Measurements from ENCODE around the gene SORBS1. TPM values are rescaled to one million over a fixed set of nuclear protein-coding genes. Genes with fewer than 3 reads are reported as not detected.

The SORBS1 gene
- total and polyA plus RNA-seq, 2 experiments from 2014 or later = 0.65 to 1.2 TPM

- Histone ChIP-seq H3K27ac (no peak overlapping the region), H3F3A (ENCODE audit: insufficient read depth) (peaks cover 36% of the 10 kb centered on the region), H3K9me3 (ENCODE audit: low read depth) (no peaks in the 10 kb centered on the region), H3K36me3 (ENCODE audit: low read depth) (no peaks in the 10 kb centered on the region), H3K4me3 (no peak overlapping the region), H4K20me1 (ENCODE audit: insufficient read depth) (no peaks in the 10 kb centered on the region), H3K4me2 (ENCODE audit: unreplicated experiment) (no peak overlapping the region), H3K4me1 (ENCODE audit: insufficient read depth) (peaks cover 21% of the 10 kb centered on the region), H3K79me2 (ENCODE audit: insufficient read depth) (no peaks in the 10 kb centered on the region), H3K27me3 (replicated peaks; ENCODE audit: insufficient read depth) (no peaks in the 10 kb centered on the region), H2AFZ (no peak overlapping the region), H3K9me2 (ENCODE audit: insufficient read depth) (no peaks in the 10 kb centered on the region), H3K9ac (no peak overlapping the region)
- DNase-seq = no peak
- WGBS, 2 experiments (ENCODE audit: low coverage in 1 of 2, low lambda C conversion rate in 2 of 2, missing lambda C conversion rate in 2 of 2) = 81 to 84% methylated on average over 2 of the region's 2 CpGs
- TF ChIP-seq EZH2phosphoT487 (IDR thresholded peaks at IDR 0.05; ENCODE audit: insufficient read depth, low read depth) = no peak
- TF ChIP-seq EZH2 (IDR thresholded peaks at IDR 0.05; ENCODE audit: insufficient read depth, poor library complexity, severe bottlenecking) = no peak
- in situ Hi-C loops (cut with MboI) = no loop called here
Observed at GRCh38 chr10:95304976-95305375, 256.2 kb downstream of the SORBS1 start.

DNA sequence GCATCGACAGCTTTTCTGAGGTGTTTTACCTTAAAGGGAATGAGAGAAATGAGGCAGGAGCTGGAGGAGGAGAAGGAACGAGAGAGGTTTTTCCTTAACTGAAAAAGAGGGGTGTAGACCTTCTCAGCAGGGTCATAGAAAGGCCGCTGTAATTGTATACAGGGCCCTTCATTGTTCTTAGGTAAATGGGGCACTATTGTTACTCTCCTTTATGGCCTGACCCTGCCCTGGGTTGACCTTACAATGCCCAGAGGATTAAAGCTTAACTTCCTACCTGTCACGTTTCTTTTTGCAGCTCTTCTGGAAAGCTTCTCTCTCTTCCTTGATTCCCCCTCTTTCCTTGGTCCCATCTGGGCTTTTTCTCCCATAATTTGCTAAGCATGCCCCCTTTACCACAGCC lies 256.7 kb downstream of the SORBS1 start:
- WGBS, 2 experiments (ENCODE audit: low coverage in 1 of 2, low lambda C conversion rate in 2 of 2, missing lambda C conversion rate in 2 of 2) = 75 to 90% methylated on average over 4 of the region's 4 CpGs
- Histone ChIP-seq H3K4me3 (no peak overlapping the region), H3K79me2 (ENCODE audit: insufficient read depth) (no peaks in the 10 kb centered on the region), H3K9ac (no peak overlapping the region), H3K4me2 (ENCODE audit: unreplicated experiment) (no peak overlapping the region), H3K27ac (no peak overlapping the region), H3K36me3 (ENCODE audit: low read depth) (no peaks in the 10 kb centered on the region), H3K27me3 (replicated peaks; ENCODE audit: insufficient read depth) (no peaks in the 10 kb centered on the region), H3K9me2 (ENCODE audit: insufficient read depth) (no peaks in the 10 kb centered on the region), H4K20me1 (ENCODE audit: insufficient read depth) (no peaks in the 10 kb centered on the region), H3F3A (ENCODE audit: insufficient read depth) (peaks cover 31% of the 10 kb centered on the region), H2AFZ (no peak overlapping the region), H3K4me1 (ENCODE audit: insufficient read depth) (peaks cover 21% of the 10 kb centered on the region), H3K9me3 (ENCODE audit: low read depth) (no peaks in the 10 kb centered on the region)
- in situ Hi-C loops (cut with MboI) = no loop called here
- TF ChIP-seq EZH2phosphoT487 (IDR thresholded peaks at IDR 0.05; ENCODE audit: insufficient read depth, low read depth) (no peak), EZH2 (IDR thresholded peaks at IDR 0.05; ENCODE audit: insufficient read depth, poor library complexity, severe bottlenecking) (no peak)
- DNase-seq = no peak

DNA sequence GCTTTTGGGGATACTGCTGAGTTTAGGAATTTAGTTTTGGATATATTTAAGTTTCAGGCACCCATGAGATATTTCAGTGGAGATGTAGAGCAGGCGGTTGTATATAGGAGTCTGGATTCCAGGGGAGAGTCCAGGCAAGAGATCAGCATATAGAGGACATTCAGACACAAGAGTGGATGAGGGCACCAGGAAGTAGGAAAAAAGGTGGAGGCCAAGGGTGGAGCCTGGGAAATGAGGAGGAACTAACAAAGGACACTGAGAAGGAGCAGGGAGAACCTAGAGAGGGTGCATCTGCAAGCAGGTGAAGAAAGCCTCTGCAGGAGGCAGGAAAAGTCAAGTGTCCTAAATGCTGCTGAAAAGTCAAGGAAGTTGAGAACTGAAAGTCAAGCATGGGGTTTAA lies 257.2 kb downstream of the SORBS1 start:
- Histone ChIP-seq H3K9me2 (ENCODE audit: insufficient read depth) (no peaks in the 10 kb centered on the region), H3K79me2 (ENCODE audit: insufficient read depth) (no peaks in the 10 kb centered on the region), H3K9ac (no peak overlapping the region), H3K27me3 (replicated peaks; ENCODE audit: insufficient read depth) (no peaks in the 10 kb centered on the region), H3K9me3 (ENCODE audit: low read depth) (no peaks in the 10 kb centered on the region), H3F3A (ENCODE audit: insufficient read depth) (peaks cover 26% of the 10 kb centered on the region), H3K4me2 (ENCODE audit: unreplicated experiment) (no peak overlapping the region), H3K27ac (no peak overlapping the region), H3K36me3 (ENCODE audit: low read depth) (no peaks in the 10 kb centered on the region), H3K4me3 (no peak overlapping the region), H2AFZ (no peak overlapping the region), H3K4me1 (ENCODE audit: insufficient read depth) (peaks cover 16% of the 10 kb centered on the region), H4K20me1 (ENCODE audit: insufficient read depth) (no peaks in the 10 kb centered on the region)
- DNase-seq = no peak
- in situ Hi-C loops (cut with MboI) = no loop called here
- WGBS, 2 experiments (ENCODE audit: low coverage in 1 of 2, low lambda C conversion rate in 2 of 2, missing lambda C conversion rate in 2 of 2) = 94 to 100% methylated on average over 1 of the region's 1 CpG
- TF ChIP-seq EZH2 (IDR thresholded peaks at IDR 0.05; ENCODE audit: insufficient read depth, poor library complexity, severe bottlenecking) (no peak), EZH2phosphoT487 (IDR thresholded peaks at IDR 0.05; ENCODE audit: insufficient read depth, low read depth) (no peak)

DNA sequence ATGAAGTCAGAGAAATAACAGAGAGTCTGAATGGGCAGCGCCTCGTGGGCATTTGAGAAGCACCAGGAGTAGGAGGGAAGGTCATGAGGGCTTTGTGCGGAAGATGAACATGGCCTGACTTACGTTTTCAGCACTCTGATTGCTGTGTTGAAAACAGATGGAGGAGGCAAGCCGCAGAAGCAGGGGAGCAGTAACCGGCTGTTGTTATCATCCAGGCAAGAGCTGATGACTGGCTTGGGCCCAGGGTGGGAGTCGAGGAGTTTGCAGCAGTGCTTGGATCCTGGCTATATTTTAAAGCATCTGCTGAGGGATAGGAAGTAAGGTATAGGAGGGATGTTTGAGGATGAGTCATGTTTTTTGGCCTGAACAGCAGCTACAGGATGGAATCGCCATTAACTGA lies 257.6 kb downstream of the SORBS1 start:
- H3K9me2 ChIP-seq (ENCODE audit: insufficient read depth) = no peaks in the 10 kb centered on the region
- H3K36me3 ChIP-seq (ENCODE audit: low read depth) = no peaks in the 10 kb centered on the region
- H4K20me1 ChIP-seq (ENCODE audit: insufficient read depth) = no peaks in the 10 kb centered on the region
- H3K4me3 ChIP-seq = no peak overlapping the region
- H3K79me2 ChIP-seq (ENCODE audit: insufficient read depth) = no peaks in the 10 kb centered on the region
- TF ChIP-seq EZH2 (IDR thresholded peaks at IDR 0.05; ENCODE audit: insufficient read depth, poor library complexity, severe bottlenecking) = no peak
- TF ChIP-seq EZH2phosphoT487 (IDR thresholded peaks at IDR 0.05; ENCODE audit: insufficient read depth, low read depth) = no peak
- WGBS, 2 experiments (ENCODE audit: low coverage in 1 of 2, low lambda C conversion rate in 2 of 2, missing lambda C conversion rate in 2 of 2) = 66 to 67% methylated on average over 8 of the region's 8 CpGs
- peaks cover 14% of the 10 kb centered on the region for H3K4me1 ChIP-seq (ENCODE audit: insufficient read depth)
- H3K4me2 ChIP-seq (ENCODE audit: unreplicated experiment) = no peak overlapping the region
- in situ Hi-C loops (cut with MboI) = no loop called here
- H3K9ac ChIP-seq = no peak overlapping the region
- no peak overlapping the region for H3K27ac ChIP-seq
- H3F3A ChIP-seq (ENCODE audit: insufficient read depth) = peaks cover 21% of the 10 kb centered on the region
- no peaks in the 10 kb centered on the region for H3K27me3 ChIP-seq (replicated peaks; ENCODE audit: insufficient read depth)
- H2AFZ ChIP-seq = no peak overlapping the region
- DNase-seq = no peak
- no peaks in the 10 kb centered on the region for H3K9me3 ChIP-seq (ENCODE audit: low read depth)

DNA sequence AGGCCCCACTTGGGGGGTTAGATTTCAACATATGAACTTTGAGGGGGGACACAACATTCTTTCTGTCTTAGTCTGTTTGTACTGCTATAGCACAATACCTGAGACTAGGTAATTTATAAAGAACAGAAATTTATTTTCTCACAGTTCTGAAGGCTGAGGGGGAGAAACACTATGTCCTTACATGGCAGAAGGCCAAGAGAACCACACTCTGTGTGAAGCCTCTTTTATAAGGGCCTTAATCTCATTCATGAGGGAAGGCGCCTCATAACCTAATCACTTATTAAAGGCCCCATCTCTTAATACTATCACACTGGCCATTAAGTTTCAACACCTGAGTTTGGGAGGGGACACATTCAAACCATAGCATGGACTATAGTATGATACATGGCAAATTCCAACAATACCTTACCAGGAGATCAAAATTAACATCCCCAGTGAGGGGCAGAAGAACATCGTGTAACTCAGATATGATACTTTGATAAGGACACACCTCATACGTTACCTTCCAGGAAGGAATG lies 261.1 kb downstream of the SORBS1 start:
- 94 to 97% methylated on average over 3 of the region's 3 CpGs for WGBS, 2 experiments (ENCODE audit: low coverage in 1 of 2, low lambda C conversion rate in 2 of 2, missing lambda C conversion rate in 2 of 2)

More for the DNA sequence above, 261.1 kb downstream of the SORBS1 start:
- no peak for DNase-seq
- H3K9me3 ChIP-seq (ENCODE audit: low read depth) = no peaks in the 10 kb centered on the region
- H3K9me2 ChIP-seq (ENCODE audit: insufficient read depth) = no peaks in the 10 kb centered on the region
- H3K9ac ChIP-seq = no peak overlapping the region
- no peaks in the 10 kb centered on the region for H3K27me3 ChIP-seq (replicated peaks; ENCODE audit: insufficient read depth)
- H3K27ac ChIP-seq = no peak overlapping the region
- TF ChIP-seq EZH2 (IDR thresholded peaks at IDR 0.05; ENCODE audit: insufficient read depth, poor library complexity, severe bottlenecking) (no peak), EZH2phosphoT487 (IDR thresholded peaks at IDR 0.05; ENCODE audit: insufficient read depth, low read depth) (no peak)
- no peak overlapping the region for H2AFZ ChIP-seq
- in situ Hi-C loops (cut with MboI) = no loop called here
- no peaks in the 10 kb centered on the region for H3K79me2 ChIP-seq (ENCODE audit: insufficient read depth)
- H3F3A ChIP-seq (ENCODE audit: insufficient read depth) = no peaks in the 10 kb centered on the region
- no peak overlapping the region for H3K4me3 ChIP-seq
- no peaks in the 10 kb centered on the region; the same call in 1 of the 2 replicates for H3K4me1 ChIP-seq (ENCODE audit: insufficient read depth)
- H3K4me2 ChIP-seq (ENCODE audit: unreplicated experiment) = no peak overlapping the region
- H4K20me1 ChIP-seq (ENCODE audit: insufficient read depth) = no peaks in the 10 kb centered on the region
- H3K36me3 ChIP-seq (ENCODE audit: low read depth) = no peaks in the 10 kb centered on the region

Measured in GM23248 (cell line).